Measurements from ENCODE around the gene LRP8. TPM values are rescaled to one million over a fixed set of nuclear protein-coding genes. Genes with fewer than 3 reads are reported as not detected.

Gene LRP8
- polyA plus RNA-seq, 1 of the 3 experiments (the other 2 are of a cell fraction), result 19.9 TPM

GRCh38 chr1:53373246-53373645 lies 45.4 kb upstream of the LRP8 start:
- Histone ChIP-seq H3K9ac (no peak overlapping the region), H3K27me3 (ENCODE audit: insufficient read depth) (no peaks in the 10 kb centered on the region), H3K4me1 (ENCODE audit: control insufficient read depth in 1 of 2, insufficient read depth in 2 of 2, low read depth in 1 of 2, low read length in 1 of 2) (peaks cover 0 to 30% of the 10 kb centered on the region in 2 experiments; a peak in 1 of 4 replicates), H3K79me2 (ENCODE audit: insufficient read depth) (no peaks in the 10 kb centered on the region), H3K36me3 (replicated peaks in 1 of 2; ENCODE audit: control insufficient read depth in 1 of 2, insufficient read depth in 2 of 2, low read length in 1 of 2) (no peaks in the 10 kb centered on the region), H2AFZ (ENCODE audit: low read depth) (no peak overlapping the region), H3K4me3 (ENCODE audit: low read depth in 2 of 2, low read length in 1 of 2) (no peak overlapping the region), H3K9me2 (no peaks in the 10 kb centered on the region), H3F3A (replicated peaks; ENCODE audit: insufficient read depth) (no peaks in the 10 kb centered on the region), H3K27ac (ENCODE audit: low read depth in 2 of 2, low read length in 1 of 2) (no peak overlapping the region), H3K4me2 (no peak overlapping the region), H3K9me3 (no peaks in the 10 kb centered on the region), H4K20me1 (ENCODE audit: insufficient read depth) (no peaks in the 10 kb centered on the region)
- no peak for TF ChIP-seq GABPA (IDR thresholded peaks at IDR 0.05; ENCODE audit: low read depth)
- no peak for TF ChIP-seq FOXJ3 (CRISPR knock-in tag; IDR thresholded peaks at IDR 0.05)
- TF ChIP-seq RXRA (IDR thresholded peaks at IDR 0.05; ENCODE audit: borderline replicate concordance, low read depth), result no peak
- no peak for TF ChIP-seq FOSL2 (IDR thresholded peaks at IDR 0.05; ENCODE audit: borderline replicate concordance, low read depth)
- TF ChIP-seq POLR2AphosphoS5 (IDR thresholded peaks at IDR 0.05; ENCODE audit: low read depth, low read length), result no peak
- TF ChIP-seq CHD2 (IDR thresholded peaks at IDR 0.05; ENCODE audit: low read length, partially characterized antibody), result no peak
- no peak for TF ChIP-seq PBX3 (IDR thresholded peaks at IDR 0.05)
- POLR2A ChIA-PET, result no interaction called here
- 90% methylated on average over 8 of the region's 11 CpGs for WGBS (ENCODE audit: low lambda C conversion rate)
- DNase-seq, result no peak
- CTCF ChIA-PET, result interaction anchor here (1.1 to 3.7 kb wide), 3 partner anchors 20 to 95 kb away, joined by 5 to 15 read pairs (median 12); no protein-coding TSS in a partner anchor

- Histone ChIP-seq H3K27me3 (ENCODE audit: insufficient read depth) (no peaks in the 10 kb centered on the region), H3K4me3 (ENCODE audit: low read depth in 2 of 2, low read length in 1 of 2) (no peak overlapping the region), H2AFZ (ENCODE audit: low read depth) (no peak overlapping the region), H4K20me1 (ENCODE audit: insufficient read depth) (no peaks in the 10 kb centered on the region), H3K4me1 (ENCODE audit: control insufficient read depth in 1 of 2, insufficient read depth in 2 of 2, low read depth in 1 of 2, low read length in 1 of 2) (peaks cover 0 to 37% of the 10 kb centered on the region in 2 experiments; a peak in 1 of 4 replicates), H3K9me3 (no peaks in the 10 kb centered on the region), H3K36me3 (replicated peaks in 1 of 2; ENCODE audit: control insufficient read depth in 1 of 2, insufficient read depth in 2 of 2, low read length in 1 of 2) (no peaks in the 10 kb centered on the region), H3K4me2 (no peak overlapping the region), H3K27ac (ENCODE audit: low read depth in 2 of 2, low read length in 1 of 2) (no peak overlapping the region), H3K9me2 (no peaks in the 10 kb centered on the region), H3K79me2 (ENCODE audit: insufficient read depth) (no peaks in the 10 kb centered on the region), H3F3A (replicated peaks; ENCODE audit: insufficient read depth) (no peaks in the 10 kb centered on the region), H3K9ac (no peak overlapping the region)
- POLR2A ChIA-PET, result no interaction called here
- TF ChIP-seq JUND (IDR thresholded peaks at IDR 0.05) (no peak), RAD21 (IDR thresholded peaks at IDR 0.05; ENCODE audit: low read length) (no peak), PBX3 (IDR thresholded peaks at IDR 0.05) (no peak), USF1 (IDR thresholded peaks at IDR 0.05; ENCODE audit: borderline replicate concordance, low read depth) (no peak), MXI1 (IDR thresholded peaks at IDR 0.05; ENCODE audit: low read depth, low read length) (no peak), NFIC (IDR thresholded peaks at IDR 0.05; ENCODE audit: borderline replicate concordance) (no peak), RCOR1 (IDR thresholded peaks at IDR 0.05; ENCODE audit: low read length) (no peak), FOXJ3 (CRISPR knock-in tag; IDR thresholded peaks at IDR 0.05) (no peak), USF2 (IDR thresholded peaks at IDR 0.05; ENCODE audit: borderline replicate concordance, low read depth, low read length) (no peak), POLR2AphosphoS5 (IDR thresholded peaks at IDR 0.05; ENCODE audit: low read depth, low read length) (no peak), FOSL2 (IDR thresholded peaks at IDR 0.05; ENCODE audit: borderline replicate concordance, low read depth) (no peak), CHD2 (IDR thresholded peaks at IDR 0.05; ENCODE audit: low read length, partially characterized antibody) (no peak), REST (IDR thresholded peaks at IDR 0.05; ENCODE audit: low read depth, low read length) (no peak), ELF1 (IDR thresholded peaks at IDR 0.05) (no peak)
- CTCF ChIA-PET, result interaction anchor here (3.7 kb wide), 1 partner anchor 21 kb away, joined by 15 read pairs; no protein-coding TSS in a partner anchor
- no peak for DNase-seq
- 54% methylated on average over 6 of the region's 6 CpGs for WGBS (ENCODE audit: low lambda C conversion rate)
Measured at GRCh38 chr1:53372501-53372951, 44.7 kb upstream of the LRP8 start.

Data from SK-N-SH (cell line).